GM10266 (cell line): ENCODE measurements around the gene COL3A1.

Source experiments
- DNase-seq: peaks from one replicate; pipeline ENCODE4 v3.0.0; 2012; ENCODE audit errors: extremely low spot score
- CTCF ChIP-seq: IDR thresholded peaks from 2 replicates; pipeline ENCODE4 v1.5.1; 2012; ENCODE audit warnings: mild to moderate bottlenecking, low read depth; ENCODE audit not compliant: control insufficient read depth, insufficient read depth; ENCODE audit errors: missing control alignments

Gene COL3A1

GRCh38 chr2:188966079-188966571, 8.0 kb upstream of the COL3A1 start:
- DNase-seq = no peak
- TF ChIP-seq CTCF = no peak

DNA sequence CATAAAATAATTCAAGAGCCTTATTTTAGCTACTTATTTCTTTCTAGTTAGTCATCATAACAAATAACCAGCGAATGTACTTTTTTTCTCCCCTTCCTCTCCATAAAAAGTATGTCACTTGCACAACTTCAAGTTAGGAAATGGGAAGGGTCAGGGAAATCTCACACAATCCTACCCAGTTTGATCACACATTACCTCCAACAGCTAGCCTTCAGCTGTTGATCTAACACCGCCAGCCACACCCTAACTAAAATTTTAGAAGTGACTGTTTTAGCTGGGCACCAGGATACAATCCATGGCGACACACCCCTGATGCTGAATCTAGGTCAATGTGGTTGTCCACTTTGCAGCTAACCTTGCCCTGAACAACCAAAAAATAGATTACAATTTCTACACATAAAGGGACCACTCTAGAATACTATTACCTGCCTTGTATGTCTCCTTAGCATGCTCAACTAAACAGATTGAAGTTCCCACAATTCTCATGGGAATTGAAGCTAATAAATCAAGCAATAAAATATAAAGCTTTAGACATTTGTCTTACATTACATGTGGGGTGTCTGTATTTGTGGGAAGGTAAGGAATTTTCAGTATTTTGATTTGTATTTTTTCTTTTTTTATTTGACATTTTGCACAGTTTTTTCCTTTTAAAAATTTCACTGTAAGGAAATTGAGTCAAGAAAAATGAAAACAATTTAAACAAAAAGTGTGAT, 7.3 kb upstream of the COL3A1 start:
- no peak for DNase-seq

DNA sequence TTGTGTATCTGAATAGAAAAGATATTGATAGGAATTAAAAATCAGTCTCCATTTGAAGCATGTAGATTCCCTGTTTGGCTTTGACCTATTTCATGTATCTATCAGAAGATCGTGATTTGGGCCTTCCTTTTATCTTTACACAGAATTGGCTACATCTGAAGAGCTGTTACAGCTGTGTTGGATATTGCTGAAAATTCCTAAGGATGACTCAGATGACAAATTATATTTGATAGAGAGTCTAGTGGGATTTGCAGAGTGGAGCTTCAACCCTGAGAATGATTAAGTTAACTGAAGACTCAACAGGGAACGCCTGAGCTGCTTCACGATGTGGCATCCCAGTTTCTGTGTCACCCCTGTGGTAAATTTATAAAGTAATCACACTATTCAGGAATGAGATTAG, 4.9 kb upstream of the COL3A1 start:
- TF ChIP-seq CTCF = no peak
- DNase-seq = no peak

More for the DNA sequence above, 7.3 kb upstream of the COL3A1 start:
- no peak for TF ChIP-seq CTCF

DNA sequence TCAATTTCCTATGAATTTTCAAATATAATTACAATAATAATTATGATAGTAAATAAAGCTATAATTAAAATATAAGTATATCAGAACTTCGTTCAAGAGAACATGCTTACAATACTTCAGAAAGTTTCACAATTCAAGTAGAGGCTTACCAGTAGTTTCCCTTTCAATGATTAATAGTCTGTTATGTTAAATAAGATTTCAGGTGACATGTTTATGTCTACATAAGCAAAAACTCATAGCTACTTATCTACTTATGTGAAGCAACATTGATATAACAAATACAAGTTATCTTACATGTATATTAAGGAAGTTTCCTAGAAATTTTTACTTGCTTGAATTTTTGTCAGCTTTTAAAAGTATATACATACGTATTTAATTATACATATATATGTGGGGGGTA, 4.5 kb upstream of the COL3A1 start:
- DNase-seq = no peak
- no peak for TF ChIP-seq CTCF

GRCh38 chr2:188970211-188970610, 4.0 kb upstream of the COL3A1 start:
- DNase-seq = no peak
- TF ChIP-seq CTCF = no peak

DNA sequence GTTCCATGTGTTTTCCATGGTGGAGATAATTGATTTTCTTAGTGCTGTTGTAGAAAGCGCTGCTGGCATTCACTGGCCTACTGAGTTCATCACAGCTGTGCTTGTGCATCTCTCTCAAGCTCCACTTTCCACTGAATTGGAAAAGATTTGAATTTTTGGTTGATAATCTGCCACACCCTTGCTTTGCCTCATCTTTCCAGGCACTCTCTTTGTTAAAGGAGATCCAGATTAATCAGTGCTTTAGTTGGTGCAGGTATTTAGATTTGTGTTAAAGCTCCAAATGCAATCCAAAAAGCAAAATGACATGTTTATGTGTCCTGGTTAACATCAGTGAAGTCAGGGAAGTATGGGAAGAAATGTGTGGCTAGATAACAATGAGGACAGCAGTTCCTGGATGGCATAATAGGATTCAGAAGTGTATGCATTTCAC, 2.7 kb upstream of the COL3A1 start:
- DNase-seq = no peak
- TF ChIP-seq CTCF = no peak

DNA sequence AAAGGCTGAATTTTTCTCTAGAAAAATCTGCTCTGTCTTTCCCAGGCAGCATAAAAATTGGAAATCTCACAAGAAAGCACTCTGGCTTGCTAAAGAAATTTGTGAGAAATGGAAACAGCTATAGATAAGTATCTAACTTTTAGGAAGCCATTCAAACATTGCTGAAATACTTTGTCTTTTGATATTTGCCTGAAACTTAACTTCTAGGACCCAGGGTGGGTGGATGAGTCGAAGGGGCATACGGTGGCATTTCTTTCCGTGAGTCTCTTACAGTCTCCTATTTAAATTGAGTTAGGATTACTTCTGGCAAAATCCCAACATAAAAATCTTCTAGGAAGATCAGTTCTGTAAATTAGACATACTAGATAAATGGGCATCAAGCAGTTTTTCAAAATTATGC, 532 bp upstream of the COL3A1 start:
- no peak for DNase-seq

More for the DNA sequence above, 532 bp upstream of the COL3A1 start:
- no peak for TF ChIP-seq CTCF
